HepG2 (cell line): ENCODE results near the gene PPP6R2. TPM values are rescaled to one million over a fixed set of nuclear protein-coding genes. Genes with fewer than 3 reads are reported as not detected.

Experiments
- ATAC-seq: fragments of 200-7000 bp; cut with Tn5 transposase; 3 replicates; pipeline ENCODE4 v1.9.1; 2020; ENCODE audit warnings: mild to moderate bottlenecking, moderate library complexity
- BruUV-seq: library from RNA; stranded (reverse); fragments of 400-500 nt; replicated peaks from 2 replicates; lab custom pipeline; 2021; lab: Mats Ljungman, UMichigan
- CTCF ChIA-PET: fragments of 300-600 bp; formaldehyde crosslinking; extraction: SDS; loops from one replicate; lab custom pipeline; 2021; ENCODE audit warnings: low total read pairs, inconsistent platforms, low intra/inter-chr PET ratio; lab: Yijun Ruan, JAX
- POLR2A ChIA-PET: fragments of 350-600 bp; sonication (Branson Sonifier 250); formaldehyde crosslinking; loops from one replicate; lab custom pipeline; 2020; ENCODE audit warnings: antibody characterized with exemption, inconsistent platforms; lab: Yijun Ruan, JAX
- DNase-seq: peaks from one replicate; pipeline ENCODE4 v3.0.0-alpha.2; 2015; ENCODE audit warnings: low spot score
- FAIRE-seq: peaks from 3 replicates; lab custom pipeline; 2011; peaks lifted over from hg19 to GRCh38; lab: Jason Lieb, UNC
- H2AFZ ChIP-seq: one replicate; pipeline ENCODE4 v1.6.1; 2011; ENCODE audit warnings: low read length, inconsistent platforms
- H3K27ac ChIP-seq: fragments of 300-600 bp; 3 replicates; pipeline ENCODE4 v1.8.0; 2011; ENCODE audit warnings: mixed run types, mild to moderate bottlenecking, mixed read lengths, low read length, inconsistent platforms; ENCODE audit not compliant: insufficient read depth; ENCODE audit errors: extremely low read length
- H3K27me3 ChIP-seq, 2 experiments: fragments of 200-600 bp in 1 of 2; 2 replicates in 1 of 2; 3 replicates in 1 of 2; pipeline versions ENCODE4 v1.6.0 to v1.8.0; 2011; ENCODE audit warnings: low read length in 2 of 2, mild to moderate bottlenecking in 2 of 2, moderate library complexity in 2 of 2, inconsistent platforms in 1 of 2; ENCODE audit not compliant: insufficient read depth in 2 of 2, control insufficient read depth in 1 of 2
- H3K36me3 ChIP-seq, 2 experiments: fragments of 200-600 bp in 1 of 2; replicated peaks in 1 of 2; 2 replicates in 1 of 2; 3 replicates in 1 of 2; pipeline versions ENCODE4 v1.5.1 to v1.8.0; 2011; ENCODE audit warnings: low read length in 2 of 2, inconsistent platforms in 1 of 2; ENCODE audit not compliant: insufficient read depth in 2 of 2, control insufficient read depth in 1 of 2
- H3K4me1 ChIP-seq: 2 replicates; pipeline ENCODE4 v1.5.1; 2012; ENCODE audit warnings: low read length, inconsistent platforms; ENCODE audit not compliant: insufficient read depth
- H3K4me2 ChIP-seq: 2 replicates; pipeline ENCODE4 v1.6.0; 2011; ENCODE audit warnings: low read depth, low read length, inconsistent platforms
- H3K4me3 ChIP-seq, 3 experiments: fragments of 200-600 bp in 1 of 3; sonication (generic), shearing (Covaris generic) in 1 of 3; replicated peaks in 1 of 3; 2 replicates each; pipeline ENCODE4 v1.5.1; 2011 to 2016; ENCODE audit warnings: low read length in 3 of 3, inconsistent platforms in 2 of 3, low read depth in 2 of 3, mild to moderate bottlenecking in 2 of 3, control low read depth in 1 of 3, mixed read lengths in 1 of 3; ENCODE audit not compliant: insufficient read depth in 1 of 3
- H3K79me2 ChIP-seq: one replicate; pipeline ENCODE4 v1.6.1; 2011; ENCODE audit warnings: low read length, inconsistent platforms; ENCODE audit not compliant: insufficient read depth
- H3K9ac ChIP-seq: 2 replicates; pipeline ENCODE4 v1.6.0; 2011; ENCODE audit warnings: mild to moderate bottlenecking, low read depth, low read length, inconsistent platforms; ENCODE audit not compliant: insufficient read depth
- H3K9me3 ChIP-seq: 2 replicates; pipeline ENCODE4 v1.5.1; 2012; ENCODE audit warnings: mild to moderate bottlenecking, low read length
- H4K20me1 ChIP-seq: 2 replicates; pipeline ENCODE4 v1.6.0; 2011; ENCODE audit warnings: inconsistent platforms, mild to moderate bottlenecking, low read length, moderate library complexity; ENCODE audit not compliant: insufficient read depth
- ELF4 ChIP-seq: sonication (generic); formaldehyde crosslinking; IDR thresholded peaks from 2 replicates; pipeline ENCODE4 v1.5.0; 2020; ENCODE audit warnings: missing genetic modification reagents, mild to moderate bottlenecking, moderate library complexity, borderline replicate concordance
- HNRNPL ChIP-seq: fragments of 200-400 bp; formaldehyde crosslinking; IDR thresholded peaks from 2 replicates; pipeline ENCODE4 v1.6.1; 2017; ENCODE audit warnings: mild to moderate bottlenecking, low read depth, low read length
- HNRNPLL ChIP-seq: fragments of 200-400 bp; formaldehyde crosslinking; IDR thresholded peaks from 2 replicates; pipeline ENCODE4 v1.6.1; 2017; ENCODE audit warnings: mild to moderate bottlenecking, low read depth, low read length; ENCODE audit not compliant: poor library complexity, severe bottlenecking
- MAF1 ChIP-seq: sonication (generic); formaldehyde crosslinking; IDR thresholded peaks from 2 replicates; pipeline ENCODE4 v1.5.0; 2020; ENCODE audit warnings: missing genetic modification reagents, borderline replicate concordance
- MNT ChIP-seq: fragments of 450-650 bp; IDR thresholded peaks from 2 replicates; pipeline ENCODE4 v1.6.1; 2016
- PRMT3 ChIP-seq: sonication (generic); formaldehyde crosslinking; IDR thresholded peaks from 2 replicates; pipeline ENCODE4 v1.8.1; 2022; ENCODE audit warnings: low read depth, mild to moderate bottlenecking, moderate library complexity, missing genetic modification reagents, borderline replicate concordance
- ZHX2 ChIP-seq, 2 experiments: sonication (generic) in 1 of 2; formaldehyde crosslinking in 1 of 2; IDR thresholded peaks; 2 replicates each; pipeline versions ENCODE4 v1.6.1 to v1.9.0; 2014 to 2022; ENCODE audit warnings: antibody characterized with exemption in 1 of 2, borderline replicate concordance in 1 of 2, inconsistent platforms in 1 of 2, low read depth in 1 of 2, missing genetic modification reagents in 1 of 2
- ZNF207 ChIP-seq: fragments of 450-650 bp; IDR thresholded peaks from 2 replicates; pipeline ENCODE4 v1.6.1; 2016; ENCODE audit warnings: antibody characterized with exemption, borderline replicate concordance
- ZNF546 ChIP-seq: sonication (generic); formaldehyde crosslinking; conservative IDR thresholded peaks from 2 replicates; pipeline ENCODE4 v1.8.1; 2023; ENCODE audit warnings: mild to moderate bottlenecking, missing genetic modification reagents
- ZNF598 ChIP-seq: sonication (generic); formaldehyde crosslinking; IDR thresholded peaks from 2 replicates; pipeline ENCODE4 v1.5.1; 2020; ENCODE audit warnings: mild to moderate bottlenecking, missing genetic modification reagents, borderline replicate concordance
- WGBS: methylation state at CpG from one replicate; pipeline ENCODE4 v1.1.6; 2017; ENCODE audit warnings: low lambda C conversion rate; 5-methylcytosine and 5-hydroxymethylcytosine counted together
- in situ Hi-C: cut with HindIII; loops from 2 replicates; pipeline ENCODE4 v1.10.0; 2017; ENCODE audit warnings: low pct_unique_long_range_greater_than_20kb; ENCODE audit not compliant: extremely low pct_ligation_motif_present
- intact Hi-C: fragments of 100-400 bp; cut with micrococcal nuclease; formaldehyde crosslinking; loops from one replicate; pipeline ENCODE4 v1.10.0; 2022; ENCODE audit not compliant: unreplicated experiment
- polyA plus RNA-seq, 8 experiments: library from polyadenylated mRNA; depleted of rRNA in 3 of 8; stranded (reverse) in 7 of 8; unstranded in 1 of 8; fragments of >200 nt; fragmentation: Illumina TruSeq in 4 of 8; extraction: Trizol in 4 of 8; gene quantifications; 2 replicates each; pipeline versions ENCODE4 v1.2.1 to v1.2.3, GENCODE V29; 2011 to 2016; ENCODE audit warnings: low read depth in 4 of 8, missing spikeins in 1 of 8, mixed read lengths in 1 of 8; ENCODE audit not compliant: insufficient read depth in 1 of 8
- total RNA-seq, 5 experiments: library from RNA; depleted of rRNA; stranded (reverse); fragments of >200 nt; fragmentation: Illumina TruSeq; extraction: Trizol; gene quantifications; 2 replicates each; pipeline ENCODE4 v1.2.3, GENCODE V29; 2016; ENCODE audit warnings: low read depth in 1 of 5

Gene PPP6R2
- total and polyA plus RNA-seq, 2 of the 13 experiments (the other 11 are each of a cell fraction or from before 2014, with no cell fraction given) = 55.0 to 102 TPM

GRCh38 chr22:50337262-50338041 lies 5.7 kb upstream of the PPP6R2 start:
- no peaks in the 10 kb centered on the region for H3K79me2 ChIP-seq
- no peaks in the 10 kb centered on the region for H3K36me3 ChIP-seq
- ChIA-PET CTCF (no interaction called here), POLR2A (no interaction called here)
- DNase-seq (no peak), FAIRE-seq (no peak), ATAC-seq (no peak)
- intact Hi-C loops = no loop called here
- H3K27ac ChIP-seq = no peak overlapping the region
- no peak overlapping the region for H3K4me3 ChIP-seq
- no peak overlapping the region for H3K9ac ChIP-seq
- no peaks in the 10 kb centered on the region for H3K9me3 ChIP-seq
- peaks cover 34% of the 10 kb centered on the region for H3K4me1 ChIP-seq
- H3K4me2 ChIP-seq = no peak overlapping the region
- 96% methylated on average over 13 of the region's 13 CpGs for WGBS
- in situ Hi-C loops = no loop called here
- H3K27me3 ChIP-seq = no peaks in the 10 kb centered on the region
- no TSS peak for BruUV-seq
- H2AFZ ChIP-seq = no peak overlapping the region
- H4K20me1 ChIP-seq = 0 out of 2 replicates have a peak, but pooled peaks cover 4% of the 10 kb centered on the region
- TF ChIP-seq HNRNPL (peak; percentile 76), PRMT3 (no peak), ELF4 (no peak), ZNF207 (peak; percentile 46; the same call in 1 of the 2 replicates), HNRNPLL (peak; percentile 19), ZNF598 (CRISPR knock-in tag) (no peak), ZNF546 (CRISPR knock-in tag) (no peak), MAF1 (CRISPR knock-in tag) (no peak), MNT (no peak), ZHX2 (IDR thresholded peaks at IDR 0.05; ENCODE audit: low read depth) (no peak), ZHX2 (CRISPR knock-in tag; IDR thresholded peaks at IDR 0.05; ENCODE audit: borderline replicate concordance) (no peak)
